SK-N-MC (cell line): ENCODE measurements around the gene AUTS2.

Source experiments
- DNase-seq: peaks from one replicate; pipeline ENCODE4 v3.0.0-alpha.2; 2011; ENCODE audit warnings: low read depth, low spot score
- H3K27ac ChIP-seq: fragments of 200-600 bp; sonication (generic); 2 replicates; pipeline ENCODE4 v1.5.1; 2016; ENCODE audit warnings: mixed run types
- H3K36me3 ChIP-seq: fragments of 200-600 bp; sonication (generic); 2 replicates; pipeline ENCODE4 v1.6.1; 2017; ENCODE audit warnings: antibody characterized with exemption, low read length, mixed read lengths; ENCODE audit not compliant: insufficient read depth
- H3K4me3 ChIP-seq: fragments of 200-600 bp; sonication (generic); 2 replicates; pipeline ENCODE4 v1.5.1; 2016
- H3K9ac ChIP-seq: fragments of 200-600 bp; sonication (generic); 2 replicates; pipeline ENCODE4 v1.8.0; 2017; ENCODE audit warnings: mixed run types, mixed read lengths; ENCODE audit not compliant: insufficient read length
- H3K9me3 ChIP-seq: fragments of 200-600 bp; sonication (generic); 2 replicates; pipeline ENCODE4 v1.6.1; 2017; ENCODE audit warnings: low read depth, mild to moderate bottlenecking, antibody characterized with exemption, low read length, moderate library complexity, mixed read lengths
- EZH2 ChIP-seq: fragments of 200-600 bp; sonication (generic); IDR thresholded peaks from one replicate; pipeline ENCODE4 v1.6.1; 2017; ENCODE audit warnings: antibody characterized with exemption
- FOXP2 ChIP-seq: optimal IDR thresholded peaks from 2 replicates; pipeline ENCODE3; 2011; ENCODE audit warnings: mild to moderate bottlenecking, moderate library complexity; ENCODE audit not compliant: insufficient read depth; ENCODE audit errors: extremely low read length, control extremely low read depth
- POLR2AphosphoS5 ChIP-seq: IDR thresholded peaks from 2 replicates; pipeline ENCODE4 v1.6.1; 2012; ENCODE audit warnings: mild to moderate bottlenecking, low read depth, low read length, borderline replicate concordance

AUTS2 gene

GRCh38 chr7:70782796-70783195, 1184.5 kb downstream of the AUTS2 start:
- DNase-seq: no peak

DNA sequence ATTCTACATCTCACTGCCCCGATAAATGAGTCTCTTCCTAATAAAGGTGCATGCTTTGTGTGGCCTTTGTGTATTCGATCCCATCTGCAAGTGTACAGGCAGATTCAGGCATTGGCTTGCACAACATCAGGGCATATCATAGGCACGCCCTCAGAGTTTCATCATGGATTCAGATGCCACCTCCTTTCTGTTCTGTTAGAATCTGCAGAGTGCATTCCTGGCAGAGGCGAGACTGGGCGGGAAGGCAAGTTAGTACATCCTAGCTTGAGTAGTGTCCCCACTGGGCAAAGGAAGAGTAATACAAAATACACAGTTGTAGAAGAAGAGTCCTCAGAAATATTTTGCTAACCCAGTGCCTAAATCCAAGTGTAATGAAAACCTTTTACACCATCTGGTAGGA, 1187.2 kb downstream of the AUTS2 start:
- no peak overlapping the region for H3K9ac ChIP-seq
- H3K27ac ChIP-seq: no peak overlapping the region
- TF ChIP-seq EZH2 (no peak), POLR2AphosphoS5 (no peak), FOXP2 (no peak)
- H3K9me3 ChIP-seq: no peaks in the 10 kb centered on the region
- H3K4me3 ChIP-seq: no peak overlapping the region
- no peak for DNase-seq
- H3K36me3 ChIP-seq: peaks cover 90% of the 10 kb centered on the region

More at GRCh38 chr7:70782796-70783195, 1184.5 kb downstream of the AUTS2 start:
- Histone ChIP-seq H3K9ac (no peak overlapping the region), H3K36me3 (peaks cover 91% of the 10 kb centered on the region), H3K27ac (no peak overlapping the region), H3K9me3 (no peaks in the 10 kb centered on the region), H3K4me3 (no peak overlapping the region)
- TF ChIP-seq POLR2AphosphoS5 (no peak), FOXP2 (no peak), EZH2 (no peak)

DNA sequence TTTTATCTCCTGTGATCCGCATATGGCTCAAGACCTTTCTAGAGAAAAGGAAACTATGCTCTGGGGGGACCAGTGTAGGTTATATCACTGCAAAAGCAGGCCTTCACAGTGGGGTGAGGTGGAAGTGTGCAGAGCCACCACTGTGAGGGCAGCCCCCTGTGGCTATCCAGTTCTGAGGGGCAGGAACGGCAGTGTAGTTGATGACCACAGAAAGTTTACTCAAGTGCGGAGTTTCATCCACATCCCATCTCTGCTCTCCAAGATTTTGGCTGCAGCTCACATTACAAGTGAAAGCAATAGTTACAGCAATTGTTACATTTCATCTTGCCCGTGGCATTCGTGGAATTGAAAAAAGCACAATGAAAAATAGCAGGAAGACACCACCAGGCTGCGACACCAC, 1187.8 kb downstream of the AUTS2 start:
- no peak for DNase-seq
- H3K36me3 ChIP-seq: peaks cover 93% of the 10 kb centered on the region
- no peak overlapping the region for H3K4me3 ChIP-seq
- no peak overlapping the region for H3K9ac ChIP-seq
- no peak overlapping the region for H3K27ac ChIP-seq
- TF ChIP-seq FOXP2 (no peak), EZH2 (no peak), POLR2AphosphoS5 (no peak)
- no peaks in the 10 kb centered on the region for H3K9me3 ChIP-seq

GRCh38 chr7:70787286-70787685, 1189.0 kb downstream of the AUTS2 start:
- H3K9ac ChIP-seq: no peak overlapping the region
- no peaks in the 10 kb centered on the region for H3K9me3 ChIP-seq
- no peak overlapping the region for H3K27ac ChIP-seq
- no peak for TF ChIP-seq POLR2AphosphoS5
- no peak for TF ChIP-seq FOXP2
- TF ChIP-seq EZH2: no peak
- H3K4me3 ChIP-seq: no peak overlapping the region
- DNase-seq: no peak
- H3K36me3 ChIP-seq: peaks cover 91% of the 10 kb centered on the region

DNA sequence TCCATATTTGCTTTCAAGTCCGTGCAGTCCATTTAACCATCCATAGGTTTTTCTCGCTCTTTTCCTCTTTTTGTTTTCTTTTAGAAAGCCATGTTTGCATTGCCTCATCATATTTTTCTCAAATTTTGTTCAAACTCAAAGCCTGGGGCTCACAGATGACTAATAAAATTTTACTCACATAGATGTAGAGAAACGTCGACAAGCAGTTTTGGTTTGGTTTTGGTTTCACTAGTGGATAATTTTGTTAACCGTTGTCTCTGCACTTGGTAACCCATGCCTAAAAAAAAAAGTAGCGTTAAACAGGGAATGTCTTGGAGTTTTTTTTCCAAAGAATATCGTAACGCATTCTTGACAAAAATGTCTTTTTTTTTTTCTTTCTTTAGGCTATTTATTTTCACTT, 1189.5 kb downstream of the AUTS2 start:
- peaks cover 91% of the 10 kb centered on the region for H3K36me3 ChIP-seq
- TF ChIP-seq POLR2AphosphoS5 (no peak), EZH2 (no peak), FOXP2 (no peak)
- DNase-seq: no peak
- H3K27ac ChIP-seq: no peak overlapping the region
- H3K4me3 ChIP-seq: no peak overlapping the region
- no peak overlapping the region for H3K9ac ChIP-seq
- no peaks in the 10 kb centered on the region for H3K9me3 ChIP-seq

GRCh38 chr7:70788276-70788675, 1190.0 kb downstream of the AUTS2 start:
- H3K9me3 ChIP-seq: no peaks in the 10 kb centered on the region
- TF ChIP-seq FOXP2 (no peak), POLR2AphosphoS5 (no peak), EZH2 (no peak)
- no peak for DNase-seq
- H3K36me3 ChIP-seq: peaks cover 88% of the 10 kb centered on the region
- no peak overlapping the region for H3K9ac ChIP-seq
- no peak overlapping the region for H3K27ac ChIP-seq
- no peak overlapping the region for H3K4me3 ChIP-seq

- no peak overlapping the region for H3K27ac ChIP-seq
- peaks cover 77% of the 10 kb centered on the region for H3K36me3 ChIP-seq
- H3K4me3 ChIP-seq: no peak overlapping the region
- DNase-seq: no peak
- H3K9me3 ChIP-seq: no peaks in the 10 kb centered on the region
- TF ChIP-seq POLR2AphosphoS5 (no peak), EZH2 (no peak)
- no peak overlapping the region for H3K9ac ChIP-seq
Measured at GRCh38 chr7:70789481-70790214, 1191.4 kb downstream of the AUTS2 start.

- Histone ChIP-seq H3K4me3 (no peak overlapping the region), H3K36me3 (peaks cover 69% of the 10 kb centered on the region), H3K9me3 (no peaks in the 10 kb centered on the region), H3K27ac (no peak overlapping the region), H3K9ac (no peak overlapping the region)
- DNase-seq: no peak
- TF ChIP-seq POLR2AphosphoS5: no peak
- no peak for TF ChIP-seq FOXP2
- no peak for TF ChIP-seq EZH2
Measured at GRCh38 chr7:70790215-70791073, 1192.2 kb downstream of the AUTS2 start.

DNA sequence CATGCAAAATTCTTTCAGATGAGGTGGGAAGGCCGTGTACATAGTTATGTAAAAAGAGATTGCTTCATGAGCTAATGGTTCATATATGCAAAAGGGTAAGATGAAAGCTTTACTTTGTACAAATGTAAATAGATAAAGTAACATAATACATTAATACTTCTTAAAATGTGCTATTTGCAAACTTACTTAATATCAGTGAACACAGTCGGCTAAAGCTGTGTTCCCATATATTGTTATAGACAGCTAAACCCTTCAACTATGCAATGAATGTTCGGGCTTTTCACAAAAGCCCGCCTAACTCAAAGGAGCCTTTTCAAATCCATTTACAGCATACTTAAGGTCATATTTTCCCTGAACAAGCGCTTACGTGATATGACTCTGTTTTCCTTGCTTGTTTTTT, 1193.1 kb downstream of the AUTS2 start:
- Histone ChIP-seq H3K9ac (no peak overlapping the region), H3K9me3 (no peaks in the 10 kb centered on the region), H3K27ac (no peak overlapping the region), H3K36me3 (peaks cover 60% of the 10 kb centered on the region), H3K4me3 (no peak overlapping the region)
- TF ChIP-seq EZH2 (no peak), POLR2AphosphoS5 (no peak), FOXP2 (no peak)
- DNase-seq: no peak
